Globus pallidus (tissue), 1 donor: Measurements from ENCODE around the gene BRI3BP.
"Not testable (repeated sequence)": the region's sequence is repeated elsewhere in the genome, so short reads cannot be mapped to it uniquely, and the experiment has no call there.

Experiments
- DNase-seq: peaks from one replicate; pipeline ENCODE4 v3.0.0-alpha.2; 2015; ENCODE audit warnings: low spot score

Gene BRI3BP

DNA sequence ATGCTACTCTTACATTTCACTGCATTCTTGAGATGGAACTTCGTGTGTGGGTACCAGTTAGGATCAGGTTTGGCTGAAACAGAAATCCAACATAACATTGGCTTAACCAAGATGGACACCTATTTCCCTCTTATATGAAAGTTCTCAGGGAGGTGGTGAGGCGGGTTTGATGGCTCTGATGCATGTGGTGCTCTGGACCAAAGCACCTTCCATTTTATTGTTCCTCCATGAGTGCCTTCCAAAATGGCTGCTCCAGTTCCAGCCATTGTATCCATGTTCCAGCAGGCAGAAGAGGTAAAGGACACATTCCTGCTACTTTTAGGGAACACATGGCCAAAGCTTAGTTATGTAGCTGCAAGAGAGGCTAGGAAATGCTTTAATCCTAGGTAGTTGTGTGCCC is 29.6 kb downstream of the BRI3BP start:
- DNase-seq: no peak

DNA sequence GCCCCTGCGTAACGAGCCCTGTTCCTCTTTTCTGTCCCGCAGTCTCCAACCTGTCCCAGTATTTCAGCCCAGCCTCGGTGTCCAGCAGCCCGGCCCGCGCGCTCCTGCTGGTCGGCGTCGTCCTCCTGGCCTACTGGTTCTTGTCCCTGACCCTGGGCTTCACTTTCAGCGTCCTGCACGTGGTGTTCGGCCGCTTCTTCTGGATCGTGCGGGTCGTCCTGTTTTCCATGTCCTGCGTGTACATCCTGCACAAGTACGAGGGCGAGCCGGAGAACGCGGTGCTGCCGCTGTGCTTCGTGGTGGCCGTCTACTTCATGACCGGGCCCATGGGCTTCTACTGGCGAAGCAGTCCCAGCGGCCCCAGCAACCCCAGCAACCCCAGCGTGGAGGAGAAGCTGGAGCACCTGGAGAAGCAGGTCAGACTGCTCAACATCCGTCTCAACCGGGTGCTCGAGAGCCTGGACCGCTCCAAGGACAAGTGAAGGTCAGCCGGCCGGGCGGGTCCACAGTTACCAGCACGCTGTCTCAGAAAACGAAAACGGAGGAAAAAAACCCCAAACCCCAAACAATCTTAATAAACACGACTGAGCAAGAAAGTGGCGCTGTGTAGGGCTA is 31.6 kb downstream of the BRI3BP start:
- DNase-seq: no peak

DNA sequence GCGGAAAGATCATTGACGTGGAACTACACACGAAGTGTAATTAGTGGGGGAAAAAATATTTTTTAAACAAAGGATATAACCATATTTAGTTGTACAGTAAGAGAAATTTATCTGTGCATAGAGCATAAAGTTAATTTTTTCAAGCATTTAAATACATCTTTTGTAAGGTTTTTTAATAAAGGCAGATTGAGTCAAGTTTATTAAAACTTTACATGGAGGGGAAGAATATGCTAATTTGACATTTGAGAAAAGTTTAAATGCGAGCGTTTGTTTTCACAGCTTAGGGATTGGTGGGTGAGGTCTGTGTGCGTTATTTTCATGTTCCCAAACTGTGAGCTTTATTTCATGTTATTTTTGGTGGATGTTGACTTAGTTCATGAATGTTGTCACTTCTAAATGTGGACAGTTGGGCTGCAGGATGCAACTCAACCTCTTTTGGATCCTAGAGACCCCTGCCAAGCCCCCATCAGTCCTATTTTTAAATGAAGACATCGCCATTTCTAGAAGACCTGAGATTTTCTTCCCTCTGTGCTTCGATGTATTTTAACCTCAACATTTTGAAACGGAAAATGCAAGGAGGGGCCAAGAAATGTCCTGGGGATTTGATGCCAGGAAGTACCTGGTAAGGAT is 32.3 kb downstream of the BRI3BP start:
- DNase-seq: no peak

DNA sequence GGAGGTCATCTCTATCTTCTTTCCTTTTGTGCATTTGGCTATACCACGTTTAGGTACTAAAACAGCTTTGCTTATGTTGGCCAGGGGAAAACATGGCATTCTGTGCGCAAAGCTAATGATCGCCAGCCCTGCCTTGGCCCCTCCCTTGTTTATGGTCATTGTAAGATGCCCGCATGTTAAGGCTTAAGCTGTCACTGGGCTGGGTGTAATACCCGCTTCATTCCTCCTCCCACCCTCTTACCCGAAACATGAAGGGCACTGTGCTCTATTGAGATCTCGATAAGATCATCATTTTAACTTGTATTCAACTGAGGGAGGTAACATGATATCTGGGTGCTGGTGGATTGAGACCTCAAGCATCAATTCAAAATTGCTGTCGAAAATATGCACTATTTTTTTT is 34.7 kb downstream of the BRI3BP start:
- DNase-seq: no peak

DNA sequence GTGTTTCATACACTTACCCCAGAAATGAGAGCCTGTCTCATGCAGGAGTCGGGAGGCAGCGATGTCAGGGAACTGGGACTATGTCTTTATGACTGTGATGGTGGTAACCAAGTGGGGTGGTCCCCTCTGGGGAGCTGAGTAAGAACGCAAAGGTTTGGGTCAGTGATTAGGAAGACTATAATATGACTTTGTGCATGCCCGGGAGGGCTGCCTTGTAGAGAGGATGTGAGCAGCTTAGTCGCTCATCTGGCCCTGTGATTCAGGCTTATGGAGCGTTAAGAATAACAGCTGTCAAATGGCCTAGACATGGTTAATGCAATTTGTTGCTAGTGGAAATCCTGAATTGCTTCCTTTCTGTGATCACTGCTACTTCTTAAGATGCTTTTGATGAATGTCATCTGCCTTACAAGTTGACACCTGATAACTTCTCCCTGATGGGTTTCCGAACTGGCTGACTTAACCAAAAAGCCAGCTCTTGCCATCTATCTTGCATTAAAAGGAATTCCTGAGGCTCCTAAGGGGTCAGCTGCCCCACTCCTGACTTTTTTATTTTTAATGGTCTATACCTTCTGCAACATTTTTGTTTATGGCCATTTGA is 36.4 kb downstream of the BRI3BP start:
- no peak for DNase-seq

DNA sequence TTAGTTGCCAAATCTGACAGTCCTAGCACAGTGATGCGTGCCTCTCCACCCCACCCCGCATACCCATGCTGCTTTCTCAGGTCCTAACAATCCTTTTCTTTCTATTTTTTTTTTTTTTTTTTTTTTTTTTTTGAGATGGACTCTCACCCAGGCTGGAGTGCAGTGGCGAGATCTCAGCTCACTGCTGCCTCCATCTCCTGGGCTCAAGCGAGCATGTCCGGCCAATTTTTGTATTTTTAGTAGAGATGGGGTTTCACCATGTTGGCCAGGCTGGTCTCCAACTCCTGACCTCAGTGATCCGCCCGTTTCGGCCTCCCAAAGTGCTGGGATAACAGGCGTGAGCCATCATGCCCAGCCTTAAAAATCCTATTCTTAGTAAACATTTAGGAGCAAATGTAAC is 38.0 kb downstream of the BRI3BP start:
- not testable (repeated sequence) for DNase-seq

DNA sequence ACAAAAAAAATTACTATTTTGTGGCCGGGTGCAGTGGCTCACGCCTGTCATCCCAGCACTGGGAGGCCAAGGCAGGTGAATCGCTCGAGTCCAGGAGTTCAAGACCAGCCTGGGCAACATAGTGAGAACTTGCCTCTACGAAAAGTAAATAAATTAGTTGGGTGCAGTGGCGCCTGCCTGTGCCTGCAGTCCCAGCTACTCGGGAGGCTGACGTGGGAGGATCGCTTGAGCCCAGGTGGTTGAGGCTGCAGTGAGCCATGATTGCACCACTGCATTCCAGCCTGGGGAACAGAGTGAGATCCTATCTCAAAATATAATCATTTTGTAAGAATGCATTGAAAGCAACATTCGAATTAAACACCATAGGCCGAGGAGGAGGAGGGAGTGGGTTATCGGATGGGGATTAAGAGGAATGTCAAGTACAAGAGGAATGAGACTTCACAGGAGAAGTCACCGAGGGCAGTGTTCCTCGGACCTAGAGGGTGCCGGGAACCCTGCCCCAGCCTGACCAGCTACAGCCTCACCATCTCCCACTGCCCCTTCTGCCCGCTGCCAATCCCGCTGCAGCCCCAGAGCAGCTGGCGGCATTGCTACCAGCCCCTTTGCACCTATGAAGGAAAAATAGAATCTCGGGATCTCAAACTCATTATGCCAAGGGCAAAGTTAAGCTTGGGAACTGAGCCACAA is 39.2 kb downstream of the BRI3BP start:
- DNase-seq: no peak

DNA sequence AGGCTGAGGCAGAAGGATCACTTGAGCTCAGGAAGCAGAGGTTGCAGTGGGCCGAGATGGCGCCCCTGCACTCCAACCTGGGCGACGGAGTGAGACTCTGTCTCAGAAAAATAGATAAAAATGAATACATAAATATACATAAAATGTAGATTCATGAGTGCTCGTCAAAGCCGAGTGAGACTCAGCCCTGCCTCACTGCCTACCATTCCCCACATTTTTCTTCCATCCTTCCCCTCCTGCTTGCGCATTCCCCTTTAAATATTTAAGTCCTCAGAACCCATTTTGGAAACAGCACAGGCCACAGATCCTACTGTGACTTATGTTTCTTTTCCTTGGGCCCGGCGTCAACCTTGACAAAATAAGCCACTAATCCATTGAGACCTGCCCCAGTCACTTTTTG is 39.8 kb downstream of the BRI3BP start:
- DNase-seq: no peak

DNA sequence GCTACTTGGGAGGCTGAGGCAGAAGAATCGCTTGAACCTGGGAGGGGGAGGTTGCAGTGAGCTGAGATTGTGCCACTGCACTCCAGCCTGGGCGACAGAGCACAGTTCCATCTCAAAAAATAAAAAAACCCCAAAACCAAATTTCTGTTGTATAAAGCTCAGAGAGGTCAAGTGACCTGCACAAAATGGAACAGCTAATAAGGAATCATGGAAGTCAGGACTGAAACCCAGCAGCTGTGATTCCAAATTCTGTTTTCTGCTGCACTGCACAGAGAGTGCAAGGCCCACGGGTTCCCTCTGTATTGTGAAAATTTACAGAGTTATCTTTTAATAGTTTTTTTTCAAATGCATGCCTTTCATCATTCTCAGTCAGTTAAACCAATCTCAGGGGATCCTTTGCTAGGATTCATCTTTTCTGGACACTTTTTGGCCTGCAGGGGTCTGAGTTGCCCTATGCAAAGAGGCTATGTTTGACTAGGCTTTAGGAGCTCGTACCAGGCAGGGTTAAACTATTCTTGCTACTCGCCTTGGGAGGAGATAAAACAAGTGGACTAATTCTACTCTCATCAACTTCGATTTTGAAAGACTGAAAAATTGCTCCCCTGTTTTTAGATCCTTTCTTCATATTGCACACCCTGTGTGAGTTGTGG is 45.7 kb downstream of the BRI3BP start:
- DNase-seq: no peak

DNA sequence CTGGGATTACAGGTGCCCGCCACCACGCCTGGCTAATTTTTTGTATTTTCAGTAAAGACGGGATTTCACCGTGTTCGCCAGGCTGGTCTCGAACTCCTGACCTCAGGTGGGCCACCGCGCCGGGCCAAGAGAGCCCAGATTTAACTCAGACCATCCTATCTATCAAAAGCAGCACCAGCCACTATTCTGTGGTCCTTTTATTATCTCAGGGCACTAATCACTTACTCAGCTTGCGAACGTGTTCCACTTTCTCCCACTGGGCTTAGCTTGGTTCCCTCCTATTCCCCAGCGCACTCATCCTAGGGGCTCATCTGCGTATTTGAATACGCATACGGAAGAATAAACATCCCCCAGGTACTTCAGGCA is 55.6 kb downstream of the BRI3BP start:
- no peak for DNase-seq

DNA sequence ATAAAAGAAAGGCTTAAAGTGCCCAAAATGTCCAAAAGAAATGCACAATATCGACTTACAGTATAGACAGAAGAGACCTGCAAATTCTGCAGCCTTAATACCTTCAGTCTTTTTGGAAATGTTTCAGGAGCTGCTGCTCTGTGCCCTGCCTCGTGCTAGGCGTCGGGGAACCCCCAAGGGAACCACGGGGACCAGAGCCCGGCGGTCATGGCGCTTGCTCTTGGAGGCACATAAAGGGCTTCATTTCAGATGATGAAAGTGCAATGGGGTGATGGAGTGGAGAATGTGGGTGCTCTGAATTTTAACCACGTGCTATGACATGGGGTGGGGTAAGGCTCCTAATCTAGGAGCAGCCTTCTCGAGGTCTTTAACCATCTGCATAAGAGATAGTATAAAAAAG is 57.0 kb downstream of the BRI3BP start:
- DNase-seq: no peak

DNA sequence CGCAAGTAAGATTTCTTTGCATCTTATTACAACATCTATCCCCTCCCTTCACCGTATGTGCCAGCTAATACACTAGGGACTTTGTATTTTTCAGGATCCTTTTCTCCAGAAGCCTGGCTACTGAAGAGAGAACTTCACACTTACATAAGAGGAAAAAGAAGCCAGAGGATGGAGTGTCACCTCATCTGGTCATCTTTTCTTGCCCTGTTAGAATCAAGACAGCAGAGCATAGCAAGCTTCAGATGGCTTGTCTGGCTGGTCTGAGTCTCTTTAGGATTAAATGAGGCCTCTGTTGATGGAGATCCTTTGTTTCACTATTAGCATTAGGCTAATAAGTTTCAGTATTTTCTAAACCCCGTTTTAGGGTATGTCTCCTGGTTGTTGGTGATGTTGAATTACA is 57.4 kb downstream of the BRI3BP start:
- no peak for DNase-seq

DNA sequence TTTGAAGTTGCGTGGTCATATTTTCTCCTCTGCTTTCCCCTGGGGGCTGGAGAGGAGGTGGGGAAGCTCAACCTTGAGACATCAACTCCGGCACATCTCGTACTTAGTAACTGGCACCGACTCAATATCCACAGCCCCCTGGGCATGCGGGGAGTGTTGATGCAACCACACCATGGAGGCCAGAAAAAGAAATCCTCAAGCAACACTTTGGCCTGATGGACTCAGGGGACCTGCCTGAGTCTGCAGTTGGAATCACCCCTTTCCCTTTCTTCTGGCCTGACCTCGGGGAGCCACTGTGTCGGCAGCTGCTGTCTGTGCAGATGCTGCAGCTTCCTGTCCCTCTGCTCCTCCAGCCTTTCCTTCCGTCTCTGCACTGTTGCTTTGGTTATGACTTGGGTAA is 60.4 kb downstream of the BRI3BP start:
- DNase-seq: no peak

DNA sequence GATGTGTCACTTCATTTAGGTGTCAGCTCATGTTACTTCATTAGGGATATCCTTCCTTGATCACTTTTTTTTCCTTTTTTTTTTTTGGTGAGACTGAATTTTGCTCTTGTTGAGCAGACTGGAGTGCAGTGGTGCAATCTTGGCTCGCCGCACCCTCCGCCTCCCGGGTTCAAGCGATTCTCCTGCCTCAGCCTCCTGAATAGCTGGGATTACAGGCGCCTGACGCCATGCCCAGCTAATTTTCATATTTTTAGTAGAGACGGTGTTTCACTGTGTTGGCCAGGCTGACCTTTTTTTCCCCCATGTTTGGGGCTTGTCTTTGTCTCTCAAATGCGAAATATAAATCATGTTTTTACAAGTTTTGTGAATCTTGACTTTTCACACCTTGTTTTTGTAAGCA is 62.1 kb downstream of the BRI3BP start:
- no peak for DNase-seq

DNA sequence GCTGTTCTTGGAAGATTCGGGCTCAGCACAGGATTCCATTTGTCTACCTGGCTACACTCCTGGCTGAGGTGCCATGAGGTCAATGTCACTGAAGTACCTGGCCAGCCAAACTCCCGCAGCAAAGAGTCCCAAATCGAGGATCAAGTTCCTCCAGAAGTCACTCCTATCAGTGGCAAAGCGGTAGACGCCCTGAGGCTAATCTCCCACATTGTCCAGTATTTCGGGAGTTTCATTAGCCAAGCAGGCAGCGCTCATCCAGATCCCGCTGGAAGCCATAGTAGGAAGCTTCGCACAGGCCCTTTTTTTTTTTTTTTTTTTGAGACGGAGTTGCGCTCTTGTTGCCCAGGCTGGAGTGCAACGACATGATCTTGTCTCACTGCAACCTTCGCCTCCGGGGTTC is 62.9 kb downstream of the BRI3BP start:
- DNase-seq: no peak

DNA sequence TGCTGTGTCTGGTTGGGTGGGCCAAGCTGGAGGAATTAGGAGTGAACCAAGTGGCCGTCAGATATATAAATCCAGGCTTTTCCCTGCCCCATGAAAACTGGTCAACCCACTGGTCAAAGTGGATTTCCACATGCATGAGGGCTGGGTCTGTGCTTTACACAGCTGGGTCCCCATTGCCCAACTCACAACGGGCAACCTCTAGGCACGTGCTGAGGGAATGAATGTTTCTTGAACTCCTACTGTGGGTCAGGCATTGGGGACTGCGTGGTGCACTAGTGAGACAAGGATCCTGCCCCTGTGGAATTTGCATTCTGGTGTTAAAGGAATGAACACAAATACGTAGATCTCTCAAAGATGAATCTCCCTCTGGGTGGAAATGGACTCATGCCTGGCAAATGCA is 64.3 kb downstream of the BRI3BP start:
- no peak for DNase-seq

DNA sequence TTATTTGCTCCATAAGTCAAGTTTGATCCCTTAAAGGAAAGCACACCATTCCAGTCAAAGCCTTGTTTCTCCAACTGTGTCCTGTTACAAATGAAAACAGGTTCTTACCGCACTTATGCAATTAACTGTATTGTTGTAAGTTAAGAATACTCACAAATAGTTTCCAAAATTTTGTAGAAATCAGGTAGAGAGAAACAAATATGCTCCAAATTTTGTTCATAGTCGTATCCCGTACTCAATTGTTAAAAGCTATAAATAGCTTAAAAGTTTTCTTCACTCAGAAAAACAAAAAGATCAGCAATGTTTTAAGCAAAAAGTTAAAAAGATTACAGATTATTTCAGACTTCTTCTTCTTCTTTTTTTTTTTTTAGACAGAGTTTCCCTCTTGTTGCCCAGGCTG is 67.8 kb downstream of the BRI3BP start:
- no peak for DNase-seq

DNA sequence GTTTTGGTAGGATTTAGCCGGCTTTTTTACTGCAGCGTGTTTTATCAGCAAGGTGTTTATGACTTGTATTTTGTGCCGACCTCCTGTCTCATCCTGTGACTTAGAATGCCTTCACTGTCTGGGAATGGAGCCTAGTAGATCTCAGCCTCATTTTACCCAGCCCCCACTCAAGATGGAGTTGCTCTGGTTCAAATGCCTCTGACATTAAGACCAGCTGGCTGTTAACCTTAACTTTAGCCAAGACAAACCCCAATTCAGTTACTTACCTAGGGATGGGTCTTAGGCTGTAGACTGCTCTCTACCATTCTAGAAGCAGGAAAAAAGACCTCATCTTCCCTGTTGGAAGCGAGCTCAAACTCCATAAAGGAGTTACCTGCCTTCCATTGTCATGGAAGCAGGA is 70.1 kb downstream of the BRI3BP start:
- not testable (repeated sequence) for DNase-seq

DNA sequence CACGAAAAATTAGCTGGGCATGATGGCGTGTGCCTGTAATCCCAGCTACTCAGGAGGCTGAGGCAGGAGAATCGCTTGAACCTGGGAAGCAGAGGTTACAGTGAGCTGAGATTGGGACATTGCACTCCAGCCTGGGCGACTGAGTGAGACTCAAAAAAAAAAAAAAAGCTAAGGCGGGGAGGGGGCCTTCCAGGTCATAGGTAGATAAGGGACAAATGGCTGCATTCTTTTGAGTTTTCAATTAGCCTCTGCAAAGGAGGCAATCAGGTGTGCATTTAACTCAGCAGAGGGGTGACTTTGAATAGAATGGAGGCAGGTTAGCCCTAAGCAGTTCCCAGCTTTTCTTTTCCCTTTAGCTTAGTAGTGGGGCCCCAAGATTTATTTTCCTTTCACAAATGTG is 71.0 kb downstream of the BRI3BP start:
- DNase-seq: no peak

DNA sequence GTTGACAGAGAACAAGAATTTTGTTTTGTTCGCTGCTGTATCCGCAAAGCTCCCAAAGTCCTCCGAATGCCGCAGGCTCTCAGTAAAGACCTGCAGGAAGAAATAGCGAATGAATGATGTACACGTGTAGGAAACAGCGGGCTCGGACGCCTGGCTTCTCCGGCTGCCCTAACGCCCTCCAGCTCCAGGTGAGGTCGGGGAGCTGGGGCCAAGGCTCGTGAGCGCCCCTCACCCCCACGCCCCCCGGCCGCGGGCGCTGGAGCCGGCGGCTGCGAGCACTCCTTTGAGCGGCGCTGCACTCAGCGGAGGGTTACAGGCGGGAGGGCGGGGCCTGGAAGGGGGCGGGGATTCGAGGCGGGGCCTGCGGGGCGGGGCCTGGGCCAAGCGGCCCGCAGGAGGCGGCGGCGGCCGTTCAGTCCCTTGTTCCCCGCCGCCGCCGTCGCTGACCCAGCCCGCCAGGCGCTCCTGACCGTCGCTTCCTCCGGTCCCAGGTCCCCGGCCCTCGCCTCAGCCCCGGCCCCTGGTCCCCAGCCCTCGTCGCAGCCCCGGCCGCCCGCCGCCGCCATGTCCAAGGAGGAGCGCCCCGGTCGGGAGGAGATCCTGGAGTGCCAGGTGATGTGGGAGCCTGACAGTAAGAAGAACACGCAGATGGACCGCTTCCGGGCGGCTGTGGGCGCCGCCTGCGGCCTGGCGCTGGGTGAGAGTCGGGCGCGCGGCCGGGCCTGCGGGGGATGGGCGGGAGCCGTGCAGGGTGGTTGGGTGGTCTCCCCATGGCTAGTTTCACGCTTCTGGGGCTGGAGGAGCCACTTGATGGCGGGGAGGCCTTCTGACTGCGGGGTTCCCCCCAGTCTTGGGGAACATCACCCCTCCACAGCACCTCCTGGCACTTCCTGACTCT is 71.8 kb downstream of the BRI3BP start, which contains the start of gene AACS:
Gene AACS (plus strand): TSS at position 415 of the 898 bp plus-strand sequence. CDS start 150 bp downstream, at position 565.
- peak; percentile 80 for DNase-seq

DNA sequence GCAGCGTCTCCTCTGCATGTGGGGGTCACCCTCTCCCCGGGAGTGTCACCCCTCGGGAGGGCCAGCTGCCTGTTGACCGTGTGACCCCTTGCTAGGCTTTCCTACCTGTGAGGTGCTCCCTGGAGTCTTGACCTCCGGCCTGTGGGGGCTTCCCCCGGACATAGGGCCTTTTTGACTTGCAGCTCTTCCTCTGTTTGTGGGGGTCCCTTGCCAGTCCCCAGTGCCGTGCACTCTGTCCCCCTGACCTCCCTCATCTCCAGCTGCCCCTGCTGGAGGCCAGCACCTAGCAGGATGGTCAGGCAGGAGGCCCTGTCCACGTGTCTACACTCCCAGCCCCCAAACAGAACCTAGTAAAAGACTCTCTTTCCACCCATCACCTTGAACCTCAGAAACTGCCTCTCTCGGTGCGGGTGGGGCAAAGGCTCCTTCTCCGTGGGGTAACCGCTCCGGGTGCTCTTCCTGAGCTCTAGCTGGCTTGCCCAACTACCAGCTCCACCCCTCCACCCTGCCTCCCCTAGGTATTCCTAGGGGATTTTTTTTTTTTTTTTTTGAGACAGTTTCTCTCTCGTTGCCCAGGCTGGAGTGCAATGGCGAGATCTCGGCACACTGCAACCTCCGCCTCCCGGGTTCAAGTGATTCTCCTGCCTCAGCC is 72.6 kb downstream of the BRI3BP start:
- no peak for DNase-seq
